ENCODE measurements around the gene CDC25A. TPM values are rescaled to one million over a fixed set of nuclear protein-coding genes. Genes with fewer than 3 reads are reported as not detected.

The CDC25A gene
- total RNA-seq, 1 donor from 2014 or later, result 2.6 TPM

DNA sequence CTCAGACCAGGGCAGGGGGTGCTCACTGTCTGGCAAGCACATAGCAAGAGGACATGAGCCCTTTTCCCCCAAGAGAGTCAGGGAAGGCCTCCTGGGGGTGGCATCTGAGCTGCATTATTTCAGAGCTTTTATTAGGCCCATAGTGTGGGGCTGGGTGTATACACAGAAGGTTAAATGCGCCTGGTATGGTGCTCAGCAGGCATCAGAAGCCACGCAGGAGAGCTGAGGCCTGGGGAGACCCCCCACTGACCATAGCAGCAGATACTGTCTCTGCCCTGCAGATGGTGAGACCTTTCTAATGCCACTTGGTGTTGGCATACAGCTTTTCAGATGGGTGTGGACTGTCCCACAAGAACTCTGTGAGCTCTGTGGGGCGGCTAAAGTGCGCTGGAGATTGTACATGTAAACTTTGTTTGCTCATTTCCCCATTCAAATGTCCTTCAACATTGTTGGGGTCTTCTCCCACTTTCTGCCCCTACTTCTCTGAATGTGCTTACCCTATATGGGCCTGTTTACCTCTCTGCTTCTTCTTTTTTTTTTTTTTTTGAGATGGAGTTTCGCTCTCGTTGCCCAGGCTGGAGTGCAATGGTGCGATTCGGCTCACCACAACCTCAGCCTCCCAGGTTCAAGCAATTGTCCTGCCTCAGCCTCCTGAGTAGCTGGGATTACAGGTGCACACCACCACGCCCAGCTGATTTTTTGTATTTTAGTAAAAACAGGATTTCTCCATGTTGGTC lies 62.2 kb downstream of the CDC25A start:
- Mint-ChIP-seq H3K4me3 (ENCODE audit: unreplicated experiment) (no peak overlapping the region), H3K27me3 (ENCODE audit: low read depth) (no peaks in the 10 kb centered on the region), H3K9me3 (ENCODE audit: low read depth) (no peaks in the 10 kb centered on the region), H3K4me1 (ENCODE audit: low read depth) (peaks cover 14% of the 10 kb centered on the region), H3K27ac (ENCODE audit: unreplicated experiment) (no peak overlapping the region), H3K36me3 (ENCODE audit: low read depth) (no peaks in the 10 kb centered on the region)
- DNase-seq (ENCODE audit: low spot score), result no peak
- TF ChIP-seq, protein P1, sequence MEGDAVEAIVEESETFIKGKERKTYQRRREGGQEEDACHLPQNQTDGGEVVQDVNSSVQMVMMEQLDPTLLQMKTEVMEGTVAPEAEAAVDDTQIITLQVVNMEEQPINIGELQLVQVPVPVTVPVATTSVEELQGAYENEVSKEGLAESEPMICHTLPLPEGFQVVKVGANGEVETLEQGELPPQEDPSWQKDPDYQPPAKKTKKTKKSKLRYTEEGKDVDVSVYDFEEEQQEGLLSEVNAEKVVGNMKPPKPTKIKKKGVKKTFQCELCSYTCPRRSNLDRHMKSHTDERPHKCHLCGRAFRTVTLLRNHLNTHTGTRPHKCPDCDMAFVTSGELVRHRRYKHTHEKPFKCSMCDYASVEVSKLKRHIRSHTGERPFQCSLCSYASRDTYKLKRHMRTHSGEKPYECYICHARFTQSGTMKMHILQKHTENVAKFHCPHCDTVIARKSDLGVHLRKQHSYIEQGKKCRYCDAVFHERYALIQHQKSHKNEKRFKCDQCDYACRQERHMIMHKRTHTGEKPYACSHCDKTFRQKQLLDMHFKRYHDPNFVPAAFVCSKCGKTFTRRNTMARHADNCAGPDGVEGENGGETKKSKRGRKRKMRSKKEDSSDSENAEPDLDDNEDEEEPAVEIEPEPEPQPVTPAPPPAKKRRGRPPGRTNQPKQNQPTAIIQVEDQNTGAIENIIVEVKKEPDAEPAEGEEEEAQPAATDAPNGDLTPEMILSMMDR (IDR thresholded peaks at IDR 0.05), result no peak

DNA sequence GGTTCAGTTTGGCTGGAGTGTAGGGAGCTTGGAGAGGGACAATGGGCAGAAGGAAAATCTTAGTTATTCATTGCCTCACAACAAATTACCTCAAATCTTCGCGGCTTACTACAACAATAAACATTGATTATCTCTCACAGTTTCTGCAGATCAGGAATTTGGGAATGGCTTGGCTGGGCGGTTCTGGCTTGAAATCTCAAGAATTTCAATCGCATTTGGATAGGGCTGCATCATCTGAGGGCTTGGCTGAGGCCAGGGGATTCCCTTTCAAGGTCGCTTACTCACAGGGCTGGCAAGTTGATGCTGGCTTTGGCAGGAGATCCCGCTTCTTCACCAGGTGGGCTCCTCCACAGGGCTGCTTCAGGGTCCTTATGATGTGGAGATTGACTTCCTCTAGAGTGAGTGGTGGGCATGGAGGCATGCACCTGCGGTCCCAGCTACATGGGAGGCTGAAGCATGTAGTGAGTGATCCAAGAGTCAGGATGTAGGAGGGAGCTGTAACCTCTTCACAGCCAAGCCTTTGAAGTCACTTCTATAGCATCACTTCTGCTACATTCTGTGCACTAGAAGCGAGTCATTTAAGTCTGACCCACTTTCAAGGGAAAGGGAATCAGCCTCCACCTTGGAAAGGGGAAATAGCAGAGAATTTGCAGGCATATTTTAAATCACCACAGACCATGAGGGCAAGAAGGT lies 63.1 kb downstream of the CDC25A start:
- Mint-ChIP-seq H3K36me3 (ENCODE audit: low read depth) (no peaks in the 10 kb centered on the region), H3K27ac (ENCODE audit: unreplicated experiment) (no peak overlapping the region), H3K27me3 (ENCODE audit: low read depth) (no peaks in the 10 kb centered on the region), H3K4me1 (ENCODE audit: low read depth) (peaks cover 5% of the 10 kb centered on the region), H3K9me3 (ENCODE audit: low read depth) (no peaks in the 10 kb centered on the region), H3K4me3 (ENCODE audit: unreplicated experiment) (no peak overlapping the region)
- no peak for DNase-seq (ENCODE audit: low spot score)
- TF ChIP-seq, protein P1 (IDR thresholded peaks at IDR 0.05), result no peak

DNA sequence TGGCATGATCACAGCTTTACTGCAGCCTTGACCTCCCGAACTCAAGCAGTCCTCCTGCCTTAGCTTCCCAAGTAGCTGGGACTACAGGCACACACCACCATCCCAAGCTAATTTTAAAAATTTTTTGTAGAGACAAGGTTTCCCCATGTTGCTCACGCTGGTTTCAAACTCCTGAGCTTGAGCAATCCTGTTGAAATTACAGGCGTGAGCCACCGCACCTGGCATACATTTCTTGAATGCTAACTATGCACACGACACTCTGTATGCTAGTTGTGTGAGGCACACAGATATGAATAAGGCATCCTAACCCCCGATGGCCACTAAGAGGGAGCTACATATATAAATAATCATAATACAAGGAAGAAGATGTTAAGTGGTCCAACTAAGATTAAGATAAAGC lies 64.9 kb downstream of the CDC25A start:
- TF ChIP-seq, protein P1 (IDR thresholded peaks at IDR 0.05), result no peak
- Mint-ChIP-seq H3K9me3 (ENCODE audit: low read depth) (no peaks in the 10 kb centered on the region), H3K27ac (ENCODE audit: unreplicated experiment) (no peak overlapping the region), H3K27me3 (ENCODE audit: low read depth) (no peaks in the 10 kb centered on the region), H3K4me1 (ENCODE audit: low read depth) (peaks cover 3% of the 10 kb centered on the region), H3K4me3 (ENCODE audit: unreplicated experiment) (no peak overlapping the region), H3K36me3 (ENCODE audit: low read depth) (no peaks in the 10 kb centered on the region)
- no peak for DNase-seq (ENCODE audit: low spot score)

DNA sequence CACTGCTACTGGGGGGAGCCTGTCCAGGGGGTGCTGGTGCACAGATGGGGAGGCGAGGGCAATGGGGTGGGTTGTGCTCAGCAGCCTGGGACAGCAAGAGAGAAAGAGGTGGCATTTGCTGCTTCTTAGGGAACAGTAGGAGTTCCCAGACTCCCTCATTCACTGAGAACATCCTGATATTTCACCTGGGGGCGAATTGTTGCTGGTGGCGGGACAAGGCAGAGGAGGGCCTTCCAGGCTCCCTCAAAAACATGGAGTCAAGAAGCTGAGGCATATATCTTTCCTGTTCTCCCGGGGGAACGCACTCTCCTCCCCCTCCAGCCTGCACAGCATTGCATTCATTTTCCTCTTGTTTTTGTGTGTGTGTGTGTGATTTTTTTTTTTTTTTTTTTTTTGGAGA lies 65.7 kb downstream of the CDC25A start:
- DNase-seq (ENCODE audit: low spot score), result no peak
- no peaks in the 10 kb centered on the region for H3K27me3 Mint-ChIP-seq (ENCODE audit: low read depth)
- H3K4me3 Mint-ChIP-seq (ENCODE audit: unreplicated experiment), result no peak overlapping the region
- TF ChIP-seq, protein P1 (IDR thresholded peaks at IDR 0.05), result no peak
- H3K9me3 Mint-ChIP-seq (ENCODE audit: low read depth), result no peaks in the 10 kb centered on the region
- no peaks in the 10 kb centered on the region for H3K36me3 Mint-ChIP-seq (ENCODE audit: low read depth)
- peaks cover 3% of the 10 kb centered on the region for H3K4me1 Mint-ChIP-seq (ENCODE audit: low read depth)
- no peak overlapping the region for H3K27ac Mint-ChIP-seq (ENCODE audit: unreplicated experiment)

DNA sequence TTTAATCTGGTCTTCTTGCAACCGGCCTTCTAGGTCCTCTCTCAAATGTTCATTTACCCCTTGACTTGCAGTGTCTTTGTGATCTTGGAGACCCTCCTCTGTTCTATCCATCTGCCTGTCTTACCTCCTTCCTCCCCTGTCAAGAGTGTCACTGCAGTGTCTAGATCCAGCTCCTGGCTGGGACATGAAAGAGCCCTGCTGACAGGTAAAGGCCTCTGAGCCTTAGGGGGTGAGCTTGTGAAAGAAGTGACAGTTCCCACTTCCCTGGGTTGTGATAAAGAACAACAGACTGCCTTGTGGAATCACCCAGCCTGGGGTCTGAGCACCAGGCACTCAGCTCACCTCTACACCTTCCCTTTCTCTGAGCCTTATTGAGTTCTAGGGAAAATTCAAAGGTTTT lies 68.0 kb downstream of the CDC25A start:
- Mint-ChIP-seq H3K9me3 (ENCODE audit: low read depth) (no peaks in the 10 kb centered on the region), H3K27ac (ENCODE audit: unreplicated experiment) (no peak overlapping the region), H3K4me1 (ENCODE audit: low read depth) (peaks cover 3% of the 10 kb centered on the region), H3K36me3 (ENCODE audit: low read depth) (no peaks in the 10 kb centered on the region), H3K27me3 (ENCODE audit: low read depth) (no peaks in the 10 kb centered on the region), H3K4me3 (ENCODE audit: unreplicated experiment) (no peak overlapping the region)
- DNase-seq (ENCODE audit: low spot score), result no peak
- TF ChIP-seq, protein P1 (IDR thresholded peaks at IDR 0.05), result no peak
